Renal cortical epithelial cell (primary cell): ENCODE results near the gene TNFRSF11A. TPM values are rescaled to one million over a fixed set of nuclear protein-coding genes. Genes with fewer than 3 reads are reported as not detected.

Experiments
- DNase-seq: peaks from one replicate; pipeline ENCODE4 v3.0.0-alpha.2; 2011; ENCODE audit warnings: low read depth
- total RNA-seq: library from RNA; depleted of rRNA; stranded (reverse); fragments of >200 nt; gene quantifications from 2 replicates; pipeline ENCODE4 v1.2.3, GENCODE V29; 2014

The TNFRSF11A gene
- total RNA-seq, 1 donor from 2014 or later, result 1.4 TPM

- no peak for DNase-seq
Observed at GRCh38 chr18:62413206-62413605, 88.1 kb downstream of the TNFRSF11A start.

DNA sequence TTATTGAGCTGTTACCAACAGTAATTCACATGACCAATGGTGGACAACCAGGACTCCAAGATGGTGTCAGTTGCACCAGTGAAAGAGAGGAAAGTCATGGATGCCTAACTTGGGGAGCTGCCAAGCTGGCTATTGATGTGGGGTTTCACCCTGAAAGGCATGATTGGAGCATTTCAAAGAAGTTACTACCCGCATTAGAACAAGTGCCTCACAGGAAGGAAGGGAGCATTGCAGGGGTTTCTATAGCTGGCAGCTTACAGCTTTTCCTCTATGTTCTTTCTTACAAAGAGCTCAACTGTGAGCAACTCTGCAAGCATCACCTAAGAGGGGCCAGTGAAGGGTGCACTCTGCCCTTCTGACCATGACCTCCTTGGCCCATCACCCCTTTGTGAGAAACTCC, 93.1 kb downstream of the TNFRSF11A start:
- DNase-seq, result peak; percentile 9

- DNase-seq, result peak; percentile 87
Observed at GRCh38 chr18:62420151-62420512, 95.0 kb downstream of the TNFRSF11A start.

DNA sequence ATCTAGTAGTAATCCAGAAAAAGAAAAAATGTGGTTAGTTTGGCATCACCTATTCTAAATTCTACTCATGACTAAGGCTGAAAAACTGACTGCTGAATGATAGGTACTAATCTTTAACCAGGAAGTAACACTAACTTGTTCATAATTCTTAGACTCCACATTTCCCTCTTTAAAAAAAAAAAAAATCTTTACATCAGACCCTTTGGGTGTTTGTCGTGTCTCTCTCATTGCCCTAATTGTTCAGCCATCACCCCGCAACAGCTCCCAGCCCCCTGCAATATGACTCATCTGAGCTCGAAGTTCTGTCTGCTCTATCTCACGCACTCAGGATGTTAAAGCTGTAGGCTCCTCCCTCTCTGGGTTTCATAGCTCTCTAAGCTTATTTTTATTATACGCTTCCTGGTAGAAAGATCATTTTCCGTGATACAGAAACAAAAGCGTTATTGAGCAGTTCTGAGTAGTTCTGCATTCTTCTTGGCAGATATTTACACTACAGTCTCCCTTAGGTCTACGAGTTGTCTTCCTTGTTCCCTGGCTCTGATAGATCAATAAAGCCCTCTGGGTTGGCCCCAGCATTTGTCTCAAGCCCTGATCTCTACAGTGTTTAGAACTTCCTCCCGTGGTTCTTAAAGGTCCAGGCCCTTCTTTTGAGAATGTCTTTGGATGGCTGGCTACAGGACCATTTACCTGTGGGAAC, 95.6 kb downstream of the TNFRSF11A start:
- peak; percentile 80 for DNase-seq

DNA sequence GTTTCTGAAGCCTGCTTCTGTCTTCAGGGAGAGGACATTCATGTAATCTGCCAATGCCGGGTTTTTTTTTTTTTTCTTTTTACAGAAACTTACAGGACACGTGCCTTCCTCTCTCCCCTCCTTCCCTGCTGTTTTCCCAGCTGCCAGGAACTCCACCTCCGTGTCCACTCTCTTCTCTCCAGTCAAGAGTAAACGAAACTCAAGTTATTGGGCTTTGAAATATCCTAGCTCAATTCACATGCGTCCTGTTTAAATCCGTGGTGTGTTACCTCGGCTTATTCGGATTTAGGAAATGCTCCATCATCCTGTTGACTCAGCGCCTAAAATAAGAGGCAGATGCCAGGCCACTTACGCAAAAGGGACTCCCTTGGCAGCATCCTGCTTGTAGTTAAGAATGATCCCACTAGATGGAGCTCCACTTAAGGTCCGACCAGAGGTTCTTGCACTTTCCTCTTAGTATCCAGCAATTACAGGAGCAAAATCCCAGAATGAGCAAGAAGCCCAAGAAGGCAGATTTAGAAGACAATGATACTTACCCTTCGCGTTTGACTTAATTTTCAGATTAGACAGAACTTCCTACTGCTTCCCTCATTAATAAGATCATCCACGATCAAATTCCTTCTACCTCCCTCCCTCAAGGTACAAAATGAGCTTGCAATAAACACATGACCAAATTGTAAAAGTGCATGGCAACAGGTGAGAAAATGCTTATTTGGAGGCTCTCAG, 100.5 kb downstream of the TNFRSF11A start:
- DNase-seq, result peak; percentile 93

DNA sequence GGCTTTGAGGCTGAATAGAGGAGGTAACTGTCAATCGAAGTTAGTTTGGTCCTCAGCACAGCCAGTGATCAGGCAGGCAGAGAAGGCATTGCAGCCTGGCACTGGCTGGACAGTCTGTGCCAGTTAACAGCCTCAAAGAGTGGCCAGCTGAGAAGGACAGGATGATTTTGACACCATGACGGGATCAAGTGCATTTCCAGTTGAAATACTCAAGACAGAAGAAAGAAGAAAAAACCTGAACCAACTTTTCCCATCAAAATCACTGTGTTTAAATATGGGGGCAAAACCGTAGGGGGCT, 101.0 kb downstream of the TNFRSF11A start:
- DNase-seq, result no peak

DNA sequence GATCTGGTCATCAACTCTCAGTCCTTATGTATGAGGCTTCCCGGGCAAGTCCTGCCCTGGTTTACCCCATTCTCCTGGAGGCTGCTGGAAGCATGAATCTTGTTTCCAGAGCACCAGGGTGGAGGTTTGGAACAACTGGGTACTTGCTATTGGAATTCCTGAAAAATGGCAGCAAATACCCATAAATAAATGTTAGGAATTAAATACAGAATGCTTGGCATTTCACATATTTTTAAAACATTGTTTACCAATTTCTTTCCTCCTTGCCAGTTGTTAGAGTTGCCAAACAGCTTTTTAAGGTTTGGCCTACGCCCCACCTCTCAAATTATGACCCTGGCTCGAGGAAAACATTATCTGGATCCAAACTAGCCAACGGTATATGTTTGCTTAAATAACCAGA, 107.1 kb downstream of the TNFRSF11A start:
- no peak for DNase-seq

- no peak for DNase-seq
Observed at GRCh38 chr18:62434798-62435197, 109.7 kb downstream of the TNFRSF11A start.

DNA sequence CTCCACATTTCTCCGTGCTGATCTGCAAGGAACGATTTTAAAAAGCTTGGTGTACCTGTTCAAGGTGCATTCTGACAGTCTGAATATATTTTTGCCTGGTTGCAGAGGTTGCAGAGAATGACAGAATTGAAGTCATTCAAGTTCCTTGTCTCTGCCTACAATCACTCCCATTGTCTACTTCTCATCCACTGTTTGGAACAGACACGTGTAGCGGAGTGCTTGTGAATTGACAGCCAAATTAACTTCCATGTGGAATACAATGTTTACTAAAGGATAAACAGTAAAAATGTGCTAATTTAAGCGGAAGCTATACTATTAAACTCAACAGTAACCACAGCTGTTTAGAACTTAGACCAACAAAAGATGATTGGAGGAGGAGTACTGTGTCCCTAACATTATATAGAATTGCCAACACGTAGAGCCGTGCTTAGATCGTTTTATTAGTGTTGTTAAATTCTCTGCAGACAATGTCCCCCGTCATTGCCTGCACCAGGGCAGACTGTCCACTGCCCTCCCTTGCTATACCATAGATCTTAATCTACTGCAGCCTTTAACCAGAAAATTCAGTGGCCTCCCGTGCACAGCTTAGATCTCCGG, 110.4 kb downstream of the TNFRSF11A start:
- no peak for DNase-seq

DNA sequence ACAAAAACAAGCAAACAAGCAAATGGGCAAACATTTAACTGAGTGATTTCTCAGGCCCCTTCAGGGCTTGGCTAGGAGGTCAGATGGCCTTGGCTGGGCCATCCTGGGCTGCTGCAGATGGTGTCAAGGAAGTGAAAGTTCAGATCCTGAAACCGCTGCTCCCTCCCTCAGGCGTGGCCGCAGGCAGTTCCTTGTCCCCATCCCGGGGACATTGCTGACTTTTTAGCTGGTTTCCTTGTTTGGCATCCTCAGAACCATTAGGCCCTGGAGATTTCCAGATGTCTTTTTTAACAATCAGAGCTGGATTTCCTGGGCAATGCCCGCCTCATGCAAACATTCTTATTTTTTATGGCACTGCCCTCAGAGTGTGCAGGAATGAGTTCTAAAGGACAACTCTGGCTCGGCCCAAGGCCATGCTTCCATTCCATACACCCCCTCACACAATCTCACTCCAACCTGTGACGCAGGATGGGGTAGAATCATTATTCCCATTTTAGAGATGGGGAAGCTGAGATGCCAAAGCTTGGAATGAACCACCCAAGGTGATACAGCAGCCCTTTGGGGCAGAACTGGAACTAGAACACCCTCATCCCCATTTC, 111.6 kb downstream of the TNFRSF11A start:
- no peak for DNase-seq

GRCh38 chr18:62437235-62438017, 112.3 kb downstream of the TNFRSF11A start:
- DNase-seq, result peak; percentile 43

GRCh38 chr18:62438018-62438329, 112.9 kb downstream of the TNFRSF11A start:
- DNase-seq, result no peak

GRCh38 chr18:62438402-62438801, 113.3 kb downstream of the TNFRSF11A start:
- DNase-seq, result no peak

GRCh38 chr18:62438866-62439265, 113.8 kb downstream of the TNFRSF11A start:
- no peak for DNase-seq

Other genes starting within 250 kb of the TNFRSF11A start
- gene PIGN, start 138.3 kb upstream of the TNFRSF11A start, total RNA-seq, result 58.5 and 76.8 TPM in 2 replicates
- gene RELCH, start 138.1 kb upstream of the TNFRSF11A start, total RNA-seq, result 23.4 and 45.2 TPM in 2 replicates
- 6.4 and 11.7 TPM in 2 replicates for gene ZCCHC2, start 197.7 kb downstream of the TNFRSF11A start, total RNA-seq